HG02798 (cell line): Measurements from ENCODE around the gene RTL5.
"Not testable (repeated sequence)": the region's sequence is repeated elsewhere in the genome, so short reads cannot be mapped to it uniquely, and the experiment has no call there.

ENCODE experiments used
- ATAC-seq: cut with Tn5 transposase; IDR thresholded peaks from one replicate; pipeline ENCODE4 v1.9.1; 2021; ENCODE audit warnings: mild to moderate bottlenecking; ENCODE audit not compliant: unreplicated experiment, poor library complexity

The RTL5 gene

DNA sequence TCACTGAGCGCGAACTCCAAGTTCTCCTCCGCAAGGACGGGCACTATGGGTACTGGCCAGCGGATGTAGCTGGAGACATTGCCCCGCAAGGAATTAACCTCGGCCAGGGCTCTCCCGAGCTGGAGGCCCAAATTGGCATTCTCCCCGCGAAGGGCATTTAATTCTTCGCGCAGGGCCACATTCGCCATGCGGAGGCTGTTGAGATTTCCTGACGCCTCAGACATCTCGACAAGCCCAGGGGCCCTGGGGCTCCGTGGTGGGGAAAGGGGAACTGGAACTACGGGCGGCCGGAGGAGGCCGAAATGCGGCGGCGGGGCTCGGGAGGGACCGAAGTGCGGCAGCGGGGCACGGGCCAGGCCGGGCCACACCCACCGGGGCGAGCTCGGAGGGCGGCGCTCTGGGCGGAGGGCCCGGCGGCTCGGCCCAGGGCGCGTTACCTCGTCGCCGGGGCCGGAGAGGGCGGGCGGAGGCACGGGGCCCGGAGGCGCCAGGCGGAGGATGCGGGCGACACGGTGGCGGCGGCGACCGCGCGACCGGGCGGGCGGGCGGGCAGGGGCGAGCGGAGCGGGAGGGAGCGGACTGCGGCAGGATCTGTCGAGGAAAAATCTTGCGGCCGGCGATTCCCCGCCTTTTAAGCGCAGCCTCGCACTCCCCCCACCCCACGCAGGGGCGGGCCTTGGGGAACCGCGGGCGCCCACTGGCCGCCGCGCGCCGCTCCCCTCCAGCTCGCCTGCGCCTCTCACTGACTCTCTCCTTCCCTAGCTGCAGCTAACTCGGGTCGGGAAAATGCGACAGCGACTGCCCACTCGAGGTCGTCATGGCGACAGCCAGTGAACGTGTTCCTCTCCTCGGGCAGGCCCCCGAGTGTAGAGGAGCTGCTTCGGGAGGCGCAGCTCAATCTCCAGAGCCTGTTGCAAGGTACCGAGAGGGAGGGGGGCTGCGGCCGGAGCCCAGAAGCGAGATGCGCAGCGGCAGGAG is at the start of gene RTL5:
RTL5 (minus strand) TSS at position 599 of the 978 bp plus-strand sequence.
- ATAC-seq = peak; percentile 73

GRCh38 chrX:72180539-72180938 is 48.8 kb upstream of the RTL5 start:
- no peak for ATAC-seq

DNA sequence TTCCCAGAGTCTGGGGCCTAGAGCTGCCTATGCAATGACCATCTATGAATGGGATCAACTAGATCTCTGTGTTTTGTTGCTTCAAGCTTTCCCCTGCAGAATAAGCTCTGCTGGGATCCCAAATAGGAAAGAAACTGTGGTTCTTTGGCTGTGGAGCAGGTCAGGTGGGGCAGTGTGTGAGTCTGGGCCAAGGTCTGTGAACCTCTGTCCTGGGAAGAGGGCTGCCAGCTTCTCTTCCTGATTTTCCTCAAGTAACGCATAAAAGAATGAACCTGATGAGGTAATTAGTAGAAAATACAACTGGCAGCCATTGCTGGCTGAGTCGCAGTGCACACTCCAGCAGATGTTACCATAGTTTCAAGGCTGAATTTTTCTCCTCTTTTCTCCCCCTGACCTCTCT is 45.3 kb upstream of the RTL5 start:
- ATAC-seq = no peak

GRCh38 chrX:72176289-72176688 is 44.6 kb upstream of the RTL5 start:
- ATAC-seq = not testable (repeated sequence)

- no peak for ATAC-seq
Observed at GRCh38 chrX:72169008-72169728, 37.5 kb upstream of the RTL5 start.

DNA sequence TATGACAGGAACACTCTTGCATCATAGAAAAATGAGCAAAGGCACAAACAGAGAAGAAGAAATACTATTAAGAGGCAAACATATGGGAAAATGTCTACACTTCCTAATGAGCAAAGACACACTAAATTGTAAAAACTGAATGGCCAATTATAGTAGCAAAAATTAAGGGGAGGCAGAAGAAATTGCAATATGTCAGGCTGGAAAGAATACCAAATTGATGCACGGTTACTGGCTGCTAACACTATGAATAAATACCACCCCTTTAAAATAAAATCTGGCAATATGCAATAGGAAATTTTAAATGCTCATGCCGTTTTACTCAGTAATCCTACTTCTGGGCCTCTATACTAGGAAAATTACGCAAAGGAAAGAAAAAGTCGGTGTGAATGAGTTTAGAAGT is 33.8 kb upstream of the RTL5 start:
- no peak for ATAC-seq

DNA sequence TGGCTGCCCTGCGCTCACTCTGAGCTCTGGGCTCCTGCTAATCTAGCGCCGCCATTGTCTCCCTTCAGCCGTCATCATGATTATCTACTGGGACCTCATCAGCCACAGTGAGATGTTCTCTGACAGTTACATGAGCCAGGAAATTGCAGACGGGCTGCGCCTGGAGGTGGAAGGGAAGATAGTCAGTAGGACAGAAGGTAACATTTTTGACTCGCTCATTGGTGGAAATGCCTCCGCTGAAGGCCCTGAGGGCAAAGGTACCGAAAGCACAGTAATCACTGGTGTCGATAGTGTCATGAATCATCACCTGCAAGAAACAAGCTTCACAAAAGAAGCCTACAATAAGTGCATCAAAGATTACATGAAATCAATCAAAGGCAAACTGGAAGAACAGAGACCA is 28.1 kb upstream of the RTL5 start:
- no peak for ATAC-seq

- no peak for ATAC-seq
Observed at GRCh38 chrX:72158773-72159172, 27.1 kb upstream of the RTL5 start.

GRCh38 chrX:72146527-72146926 is 14.8 kb upstream of the RTL5 start:
- no peak for ATAC-seq

- ATAC-seq = peak; percentile 38
Observed at GRCh38 chrX:72145181-72145580, 13.5 kb upstream of the RTL5 start.

- no peak for ATAC-seq
Observed at GRCh38 chrX:72143609-72143907, 11.8 kb upstream of the RTL5 start.

DNA sequence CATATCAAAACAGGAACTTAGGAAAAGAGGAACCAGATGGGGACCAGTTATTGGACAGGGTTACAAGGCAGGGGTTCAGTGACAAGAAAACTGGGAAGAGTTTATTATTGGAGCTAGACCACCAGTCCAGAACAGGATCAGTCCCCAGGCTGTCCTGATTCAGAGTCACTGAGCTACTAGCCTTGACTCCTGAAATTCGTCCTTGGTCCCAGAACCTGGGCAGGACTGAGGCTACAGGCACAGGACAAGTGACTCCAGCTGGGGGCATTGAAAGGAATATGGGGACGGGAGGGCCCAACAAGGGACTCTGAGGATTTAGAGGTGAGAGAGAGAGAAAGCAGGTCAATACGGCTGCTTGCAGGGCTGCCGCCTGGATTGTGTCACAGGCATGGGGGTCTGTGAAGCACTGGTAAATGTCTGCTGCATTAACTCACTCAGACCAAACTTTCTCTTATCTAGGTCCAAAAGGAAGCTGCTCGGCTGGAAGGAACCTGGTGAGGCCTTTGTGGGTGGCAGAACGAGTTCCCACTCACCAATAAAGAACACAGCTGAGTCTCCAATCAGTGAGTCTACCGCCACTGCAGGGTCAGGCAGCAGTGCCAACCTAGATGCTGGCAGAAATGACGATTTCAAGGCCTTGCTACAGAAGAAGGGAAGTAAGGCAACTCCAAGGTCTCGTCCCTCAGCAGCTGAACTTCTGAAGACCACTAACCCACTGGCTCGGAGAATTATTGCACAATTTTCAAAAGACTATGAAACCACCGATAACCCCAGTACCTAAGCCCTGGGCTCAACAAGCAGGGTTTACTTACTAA is 11.3 kb upstream of the RTL5 start:
- no peak for ATAC-seq

DNA sequence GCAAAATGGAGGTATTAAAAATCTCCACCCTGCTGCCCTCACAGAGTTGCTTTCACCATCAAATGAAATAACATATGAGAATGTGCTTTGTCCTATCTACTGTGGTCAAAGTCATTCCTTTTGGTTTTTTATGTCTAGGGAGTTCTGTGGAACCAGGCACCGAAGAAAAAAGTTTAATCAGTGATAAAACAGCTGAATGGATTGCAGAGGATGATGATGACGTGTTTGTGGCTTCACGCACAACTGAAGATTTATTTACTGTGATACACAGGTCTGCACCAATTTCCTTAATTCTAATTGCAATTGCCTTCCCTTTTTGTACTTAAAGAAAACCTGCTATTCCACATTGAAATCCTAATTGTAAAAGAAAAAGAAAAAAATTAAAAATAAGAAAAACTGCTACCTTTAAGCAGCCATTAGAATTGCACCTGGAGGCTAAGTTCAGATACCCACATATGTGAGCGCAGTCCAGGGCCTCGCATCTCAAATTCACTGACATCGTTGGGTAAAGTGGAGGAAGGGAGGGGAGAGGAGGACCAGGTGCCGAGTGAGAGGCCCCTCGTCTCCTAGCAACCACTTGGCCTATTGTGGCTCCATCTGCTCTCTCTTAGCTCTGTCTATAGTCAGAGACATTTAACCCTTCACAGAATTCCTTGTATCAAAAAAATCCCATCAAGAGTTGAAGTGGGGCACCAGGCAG is 10.5 kb upstream of the RTL5 start:
- peak; percentile 44 for ATAC-seq

- peak; percentile 70 for ATAC-seq
Observed at GRCh38 chrX:72141372-72142004, 9.8 kb upstream of the RTL5 start.

GRCh38 chrX:72139538-72139937 is 7.8 kb upstream of the RTL5 start:
- no peak for ATAC-seq

DNA sequence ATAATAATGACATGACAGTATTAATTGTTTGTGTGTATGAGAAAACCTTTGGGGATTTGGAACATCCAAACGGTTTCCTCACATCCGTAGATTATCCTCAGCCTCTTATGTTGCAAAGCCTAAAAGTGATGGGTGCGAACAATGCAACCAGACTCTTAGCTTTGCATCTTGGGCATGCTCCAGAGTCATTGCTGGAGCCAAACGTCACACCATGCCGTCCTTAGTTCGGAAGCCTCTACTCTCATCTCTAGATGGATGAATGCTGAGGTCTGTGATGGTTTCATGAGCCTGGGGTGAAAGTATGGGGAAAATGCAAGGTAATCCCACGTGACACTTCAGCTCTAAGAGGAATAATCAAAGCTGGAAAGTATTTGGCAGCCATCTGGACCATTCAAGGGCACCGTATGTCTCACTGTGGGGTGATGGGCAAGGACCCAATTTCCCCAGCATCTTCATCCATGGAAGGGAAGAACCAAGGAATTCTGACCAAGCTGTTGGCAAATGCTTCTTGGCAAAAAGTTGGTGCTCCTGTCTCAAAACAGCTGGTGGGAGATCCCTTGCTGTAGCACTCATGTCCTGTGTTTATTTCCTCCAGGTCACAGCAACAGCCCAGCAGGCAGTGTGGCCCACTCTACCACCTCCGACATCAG is 6.3 kb upstream of the RTL5 start:
- no peak for ATAC-seq

GRCh38 chrX:72133851-72134546 is 2.3 kb upstream of the RTL5 start:
- ATAC-seq = no peak

- ATAC-seq = no peak
Observed at GRCh38 chrX:72132456-72132855, 741 bp upstream of the RTL5 start.
